Endodermal cell (in vitro differentiated cells): ENCODE data around the gene REXO5. TPM values are rescaled to one million over a fixed set of nuclear protein-coding genes. Genes with fewer than 3 reads are reported as not detected.

Source experiments
- DNase-seq: peaks from one replicate; pipeline ENCODE4 v3.0.0-alpha.2; 2017
- H3K27ac ChIP-seq: 2 replicates; pipeline ENCODE4 v1.5.1; 2013; ENCODE audit warnings: mild to moderate bottlenecking, low read depth, low read length, moderate library complexity
- H3K27me3 ChIP-seq: 2 replicates; pipeline ENCODE4 v1.6.1; 2013; ENCODE audit warnings: mild to moderate bottlenecking, low read length, moderate library complexity; ENCODE audit not compliant: insufficient read depth, control insufficient read depth, poor library complexity, severe bottlenecking
- H3K36me3 ChIP-seq: 2 replicates; pipeline ENCODE4 v1.7.0; 2013; ENCODE audit warnings: mild to moderate bottlenecking, low read length, moderate library complexity; ENCODE audit not compliant: control insufficient read depth, insufficient read depth
- H3K4me1 ChIP-seq: one replicate; pipeline ENCODE4 v1.7.0; 2013; ENCODE audit warnings: low read length; ENCODE audit not compliant: control insufficient read depth, insufficient read depth
- H3K4me3 ChIP-seq: 2 replicates; pipeline ENCODE4 v1.5.1; 2013; ENCODE audit warnings: mild to moderate bottlenecking, low read length, moderate library complexity
- H3K9ac ChIP-seq: 2 replicates; pipeline ENCODE4 v1.6.1; 2013; ENCODE audit warnings: mild to moderate bottlenecking, low read length, moderate library complexity; ENCODE audit not compliant: poor library complexity, severe bottlenecking; ENCODE audit errors: extremely low read depth
- H3K9me3 ChIP-seq: 2 replicates; pipeline ENCODE4 v1.6.1; 2013; ENCODE audit warnings: mild to moderate bottlenecking, low read length, moderate library complexity; ENCODE audit not compliant: control insufficient read depth
- H3K27ac Mint-ChIP-seq: 2 replicates; pipeline ENCODE4 v1.8.0; 2020; ENCODE audit warnings: mixed read lengths
- H3K27me3 Mint-ChIP-seq: 2 replicates; pipeline ENCODE4 v1.8.0; 2021; ENCODE audit warnings: mild to moderate bottlenecking, mixed read lengths; ENCODE audit not compliant: insufficient read depth
- H3K36me3 Mint-ChIP-seq: 2 replicates; pipeline ENCODE4 v1.8.0; 2020; ENCODE audit warnings: low read depth, mixed read lengths
- H3K4me1 Mint-ChIP-seq: 2 replicates; pipeline ENCODE4 v1.8.0; 2020; ENCODE audit warnings: mixed read lengths
- H3K4me3 Mint-ChIP-seq: 2 replicates; pipeline ENCODE4 v1.8.0; 2020; ENCODE audit warnings: mild to moderate bottlenecking, moderate library complexity, mixed read lengths
- H3K9me3 Mint-ChIP-seq: 2 replicates; pipeline ENCODE4 v1.8.0; 2020; ENCODE audit warnings: mild to moderate bottlenecking, mixed read lengths
- WGBS, 2 experiments: methylation state at CpG; one replicate each; pipeline versions ENCODE4 v1.1.5 to v1.1.7; 2013; ENCODE audit warnings: missing lambda C conversion rate in 2 of 2, mixed read lengths in 1 of 2; ENCODE audit not compliant: insufficient coverage in 1 of 2, insufficient read length in 1 of 2; 5-methylcytosine and 5-hydroxymethylcytosine counted together
- total RNA-seq, 2 donors: library from RNA; stranded (reverse); fragmentation: NEBNext Ultra II Directional in 1 of 2; extraction: Animal tissue kit (Norgen Biotek cat#: 25700) in 1 of 2; gene quantifications; 2 replicates in 1 of 2; 3 replicates in 1 of 2; pipeline ENCODE4 v1.2.1, GENCODE V29; 2021
- TF ChIP-seq, protein P1 (sequence below): fragments of 200-600 bp; sonication (generic); conservative IDR thresholded peaks from 2 replicates; pipeline ENCODE4 v1.5.0; 2021; ENCODE audit warnings: antibody characterized with exemption, mild to moderate bottlenecking

Gene REXO5
- total RNA-seq, 2 donors from 2014 or later: 4.3 to 10.2 TPM

DNA sequence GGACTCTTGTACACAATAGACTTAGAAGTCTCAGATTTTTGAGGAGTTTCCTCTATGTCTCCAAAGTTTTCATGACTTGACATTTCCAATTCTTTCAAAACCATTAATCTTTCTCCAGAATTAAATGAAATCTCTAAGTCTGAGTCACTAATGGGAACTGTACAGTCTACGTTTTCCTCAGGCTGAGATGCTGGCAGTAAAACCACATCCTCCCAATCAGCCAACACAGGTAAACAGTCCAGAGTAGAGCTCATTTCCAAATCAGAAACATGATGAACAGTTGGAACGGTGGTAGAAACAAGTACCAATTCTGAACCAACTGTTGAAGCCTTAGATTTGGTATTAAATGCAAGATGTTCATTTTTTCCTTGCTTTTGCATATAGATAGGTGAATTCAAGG is 8.0 kb upstream of the REXO5 start:
- WGBS, 2 experiments: 89 to 100% methylated on average over 1 to 2 of the region's 2 CpGs
- Histone ChIP-seq H3K27me3 (no peaks in the 10 kb centered on the region), H3K9ac (no peak overlapping the region), H3K36me3 (peaks cover 23% of the 10 kb centered on the region), H3K4me3 (no peak overlapping the region), H3K27ac (no peak overlapping the region), H3K9me3 (no peaks in the 10 kb centered on the region), H3K4me1 (no peaks in the 10 kb centered on the region)
- H3K27ac Mint-ChIP-seq: no peak overlapping the region
- no peak for DNase-seq
- H3K9me3 Mint-ChIP-seq: no peaks in the 10 kb centered on the region
- no peaks in the 10 kb centered on the region for H3K27me3 Mint-ChIP-seq
- H3K4me1 Mint-ChIP-seq: no peaks in the 10 kb centered on the region
- TF ChIP-seq, protein P1, sequence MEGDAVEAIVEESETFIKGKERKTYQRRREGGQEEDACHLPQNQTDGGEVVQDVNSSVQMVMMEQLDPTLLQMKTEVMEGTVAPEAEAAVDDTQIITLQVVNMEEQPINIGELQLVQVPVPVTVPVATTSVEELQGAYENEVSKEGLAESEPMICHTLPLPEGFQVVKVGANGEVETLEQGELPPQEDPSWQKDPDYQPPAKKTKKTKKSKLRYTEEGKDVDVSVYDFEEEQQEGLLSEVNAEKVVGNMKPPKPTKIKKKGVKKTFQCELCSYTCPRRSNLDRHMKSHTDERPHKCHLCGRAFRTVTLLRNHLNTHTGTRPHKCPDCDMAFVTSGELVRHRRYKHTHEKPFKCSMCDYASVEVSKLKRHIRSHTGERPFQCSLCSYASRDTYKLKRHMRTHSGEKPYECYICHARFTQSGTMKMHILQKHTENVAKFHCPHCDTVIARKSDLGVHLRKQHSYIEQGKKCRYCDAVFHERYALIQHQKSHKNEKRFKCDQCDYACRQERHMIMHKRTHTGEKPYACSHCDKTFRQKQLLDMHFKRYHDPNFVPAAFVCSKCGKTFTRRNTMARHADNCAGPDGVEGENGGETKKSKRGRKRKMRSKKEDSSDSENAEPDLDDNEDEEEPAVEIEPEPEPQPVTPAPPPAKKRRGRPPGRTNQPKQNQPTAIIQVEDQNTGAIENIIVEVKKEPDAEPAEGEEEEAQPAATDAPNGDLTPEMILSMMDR: no peak
- H3K4me3 Mint-ChIP-seq: no peak overlapping the region
- H3K36me3 Mint-ChIP-seq: peaks cover 9% of the 10 kb centered on the region

DNA sequence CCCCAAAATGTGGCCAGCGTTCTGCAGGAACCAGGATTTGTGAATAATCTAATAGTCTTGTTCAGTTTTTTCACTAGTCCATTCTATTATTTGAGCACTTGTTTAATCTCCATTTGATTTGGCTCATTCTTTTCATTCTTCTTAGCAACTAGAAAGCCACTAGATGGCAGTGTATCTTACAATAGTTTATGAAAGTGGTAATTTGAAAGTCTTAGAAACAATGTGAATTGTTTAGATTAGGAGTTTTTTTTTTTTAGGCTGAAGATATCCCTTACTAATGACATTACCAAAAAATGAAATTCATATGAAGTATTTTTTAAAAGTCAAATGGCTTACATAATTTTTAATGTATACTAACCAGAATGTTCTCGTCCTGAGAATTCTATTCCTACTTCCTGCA is 6.7 kb upstream of the REXO5 start:
- no peak for DNase-seq

DNA sequence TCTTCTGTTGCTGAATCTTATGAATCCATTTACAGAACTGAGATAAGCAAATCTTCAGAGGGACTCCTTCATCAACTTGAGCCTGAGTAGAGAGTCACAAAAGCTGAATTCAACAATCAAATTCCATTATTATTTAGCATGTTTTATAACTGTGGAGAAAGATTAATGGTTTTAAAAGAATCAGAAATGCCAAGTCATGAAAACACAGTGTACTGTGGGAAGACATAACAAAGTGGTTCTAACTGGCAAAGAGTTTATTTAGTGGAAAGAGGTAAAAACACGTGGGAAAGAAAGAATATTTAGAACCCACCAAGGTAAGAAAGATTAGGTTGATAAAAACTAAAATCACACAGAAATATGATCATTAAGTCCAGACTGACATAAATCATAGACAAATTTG is 5.0 kb upstream of the REXO5 start:
- Histone ChIP-seq H3K9me3 (no peaks in the 10 kb centered on the region), H3K36me3 (peaks cover 23% of the 10 kb centered on the region), H3K4me1 (no peaks in the 10 kb centered on the region), H3K27ac (no peak overlapping the region), H3K27me3 (no peaks in the 10 kb centered on the region), H3K9ac (no peak overlapping the region), H3K4me3 (no peak overlapping the region)
- H3K9me3 Mint-ChIP-seq: no peaks in the 10 kb centered on the region
- H3K36me3 Mint-ChIP-seq: peaks cover 9% of the 10 kb centered on the region
- WGBS, 2 experiments: no CpG with 5 or more reads among the region's 1 CpG
- peaks cover 5% of the 10 kb centered on the region for H3K4me1 Mint-ChIP-seq
- H3K27me3 Mint-ChIP-seq: no peaks in the 10 kb centered on the region
- TF ChIP-seq, protein P1: no peak
- no peak for DNase-seq
- H3K4me3 Mint-ChIP-seq: no peak overlapping the region
- no peak overlapping the region for H3K27ac Mint-ChIP-seq

More for the DNA sequence above, 6.7 kb upstream of the REXO5 start:
- Mint-ChIP-seq H3K4me1 (no peaks in the 10 kb centered on the region), H3K36me3 (peaks cover 9% of the 10 kb centered on the region), H3K4me3 (no peak overlapping the region), H3K27ac (no peak overlapping the region), H3K27me3 (no peaks in the 10 kb centered on the region), H3K9me3 (no peaks in the 10 kb centered on the region)
- no peaks in the 10 kb centered on the region for H3K27me3 ChIP-seq
- no peaks in the 10 kb centered on the region for H3K9me3 ChIP-seq
- TF ChIP-seq, protein P1: peak; percentile 72
- H3K9ac ChIP-seq: no peak overlapping the region
- H3K36me3 ChIP-seq: peaks cover 23% of the 10 kb centered on the region
- no peak overlapping the region for H3K4me3 ChIP-seq
- 85 to 100% methylated on average over 1 of the region's 2 CpGs for WGBS, 2 experiments
- no peak overlapping the region for H3K27ac ChIP-seq
- no peaks in the 10 kb centered on the region for H3K4me1 ChIP-seq
